Activated T-helper 1 cell treated with anti-CD3 and anti-CD28 coated beads, Interleukin-2, amount 50 U/mL, for 16 hours (primary cell): Measurements from ENCODE around the gene CNTNAP5.

ENCODE experiments used
- DNase-seq, 2 donors: peaks; one replicate each; pipeline ENCODE4 v3.0.0-alpha.2; 2020; ENCODE audit warnings: low read depth in 1 of 2, low spot score in 1 of 2

Gene CNTNAP5

DNA sequence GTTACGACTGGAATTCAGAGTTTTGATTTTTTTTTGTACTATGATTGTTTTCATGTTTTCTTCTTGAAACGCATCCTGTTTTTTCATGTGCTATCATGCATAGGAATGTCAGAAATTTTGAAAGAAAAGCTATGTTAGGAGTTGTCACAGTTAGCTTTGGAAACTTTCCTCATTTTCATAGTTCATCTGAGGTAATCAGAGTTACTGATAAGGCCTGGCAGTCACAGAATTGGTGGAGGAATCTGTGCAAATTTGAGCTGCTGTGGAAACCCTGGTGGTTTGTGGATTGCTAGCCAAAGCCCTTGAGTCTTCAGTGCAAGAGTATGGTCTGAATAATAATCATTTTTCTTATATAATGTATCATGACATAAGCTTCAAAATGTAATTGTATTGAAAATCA lies 401.0 kb downstream of the CNTNAP5 start:
- DNase-seq, result no peak

DNA sequence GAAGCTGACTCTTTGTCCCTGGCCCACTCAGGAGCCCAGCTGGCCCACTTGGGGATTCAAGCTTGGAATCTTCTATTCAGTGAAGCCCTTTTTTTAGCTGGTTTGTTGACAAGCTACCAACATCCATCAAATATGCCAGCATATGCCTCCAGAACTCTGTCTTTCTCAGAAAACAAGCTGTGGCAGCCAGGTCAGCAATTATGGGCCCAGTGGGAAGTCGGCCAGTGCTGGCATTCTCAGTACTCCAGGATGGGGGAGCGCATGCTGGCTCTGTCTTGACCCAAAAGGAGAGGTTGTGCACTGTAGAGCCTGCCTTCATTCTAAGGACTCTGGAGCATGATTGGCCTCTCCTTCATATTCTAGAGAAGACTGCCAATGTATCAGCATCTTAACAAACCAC lies 401.5 kb downstream of the CNTNAP5 start:
- no peak for DNase-seq

- DNase-seq, result no peak
Observed at GRCh38 chr2:124437811-124438210, 412.7 kb downstream of the CNTNAP5 start.

DNA sequence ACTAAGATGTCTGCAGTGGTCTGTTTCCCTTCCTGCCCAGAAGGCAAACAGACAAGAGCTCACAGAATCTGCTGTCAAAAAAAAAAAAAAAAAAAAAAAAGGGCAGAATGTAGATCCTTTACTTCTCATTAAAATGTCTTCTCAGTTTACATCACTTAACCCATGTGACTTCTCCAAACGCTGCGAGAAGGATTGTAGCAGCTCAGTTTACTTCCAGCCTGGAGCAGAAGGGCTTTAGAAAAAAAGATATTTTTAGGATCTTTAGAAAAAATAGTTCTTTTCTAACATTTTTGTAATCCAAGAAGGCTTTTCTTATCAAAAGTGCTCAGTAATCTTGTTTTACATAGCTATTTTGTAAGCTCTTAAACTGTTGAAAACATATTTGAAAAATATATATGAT lies 425.4 kb downstream of the CNTNAP5 start:
- no peak for DNase-seq

GRCh38 chr2:124476291-124476690 lies 451.2 kb downstream of the CNTNAP5 start:
- DNase-seq, result no peak

- no peak for DNase-seq
Observed at GRCh38 chr2:124478761-124479160, 453.7 kb downstream of the CNTNAP5 start.

GRCh38 chr2:124480958-124481357 lies 455.9 kb downstream of the CNTNAP5 start:
- DNase-seq, result no peak

DNA sequence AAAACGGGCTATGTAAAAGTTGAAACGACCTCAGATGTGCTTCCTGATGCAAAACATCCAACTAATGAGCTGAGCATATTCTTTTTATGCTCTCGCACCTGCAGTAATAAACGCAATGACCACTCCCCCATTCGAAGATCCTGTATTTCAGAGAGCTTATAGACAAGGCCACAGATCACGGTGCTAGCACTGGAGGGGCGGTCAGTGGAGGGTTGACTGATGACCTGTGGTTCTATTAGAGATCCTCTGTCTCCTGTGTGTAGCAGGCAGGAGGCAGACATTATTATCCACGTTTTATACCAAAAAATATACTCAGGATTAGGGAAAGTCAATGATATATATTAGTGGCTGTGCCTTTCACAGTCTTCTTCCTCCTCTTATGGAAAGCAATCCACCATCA lies 457.0 kb downstream of the CNTNAP5 start:
- no peak for DNase-seq

DNA sequence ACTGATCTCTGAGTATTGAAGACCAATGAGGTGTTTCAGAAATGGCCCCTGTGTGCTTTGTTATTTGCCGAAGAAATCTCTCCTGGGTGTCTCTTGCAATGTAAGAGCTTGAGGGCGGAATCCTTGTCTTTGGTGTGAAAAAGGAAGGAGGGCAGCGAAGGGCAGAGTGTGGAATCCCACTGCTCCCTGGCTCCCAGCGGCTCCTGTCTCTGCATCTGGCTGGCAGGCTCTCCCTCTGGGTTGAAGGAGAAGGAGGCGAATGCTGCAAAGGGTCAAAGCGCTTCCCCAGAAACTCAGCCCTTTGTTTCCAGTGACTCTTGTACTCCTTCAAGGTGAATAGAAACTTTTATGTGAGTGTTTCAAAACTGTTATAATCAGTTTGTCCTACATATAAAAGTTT lies 457.5 kb downstream of the CNTNAP5 start:
- DNase-seq, result no peak

DNA sequence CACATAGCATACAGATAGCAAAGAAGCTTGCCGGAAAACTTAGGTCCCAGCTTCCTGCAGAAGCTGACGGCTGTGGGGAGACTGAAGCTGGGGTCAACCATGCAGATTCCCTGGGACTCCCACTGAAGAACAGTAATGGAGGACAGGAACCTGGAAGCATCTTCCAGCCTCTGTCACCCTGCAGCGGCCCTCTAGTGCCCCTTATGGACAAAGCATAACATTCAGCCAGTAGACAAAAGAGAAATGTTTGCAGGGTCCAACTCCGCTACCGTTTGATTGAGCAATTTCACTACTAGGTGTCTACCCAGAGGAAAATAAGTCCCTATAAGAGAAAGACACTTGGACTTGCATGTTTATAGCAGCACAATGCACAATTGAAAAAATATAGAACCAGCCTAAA lies 460.6 kb downstream of the CNTNAP5 start:
- no peak for DNase-seq

DNA sequence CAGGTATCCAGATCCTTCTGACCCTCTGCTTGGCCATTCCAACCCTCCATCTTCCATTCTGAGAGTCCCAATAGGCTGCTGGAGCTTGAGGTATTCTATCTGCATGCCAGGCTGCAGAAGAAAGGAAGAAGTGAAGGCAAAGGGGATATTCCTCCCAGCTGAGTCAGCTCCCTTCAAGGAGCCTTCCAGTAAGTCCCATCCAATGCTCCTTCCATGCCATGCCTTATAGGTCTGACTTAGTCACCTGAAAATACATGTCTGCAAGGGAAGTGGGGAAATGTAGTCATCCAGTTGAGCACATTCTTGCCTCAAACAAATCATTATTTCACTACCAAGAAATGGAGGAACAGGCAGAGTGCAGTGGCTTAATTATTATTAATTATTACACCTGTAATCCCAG lies 464.6 kb downstream of the CNTNAP5 start:
- DNase-seq, result no peak

- no peak for DNase-seq
Observed at GRCh38 chr2:124501575-124502152, 476.6 kb downstream of the CNTNAP5 start.

DNA sequence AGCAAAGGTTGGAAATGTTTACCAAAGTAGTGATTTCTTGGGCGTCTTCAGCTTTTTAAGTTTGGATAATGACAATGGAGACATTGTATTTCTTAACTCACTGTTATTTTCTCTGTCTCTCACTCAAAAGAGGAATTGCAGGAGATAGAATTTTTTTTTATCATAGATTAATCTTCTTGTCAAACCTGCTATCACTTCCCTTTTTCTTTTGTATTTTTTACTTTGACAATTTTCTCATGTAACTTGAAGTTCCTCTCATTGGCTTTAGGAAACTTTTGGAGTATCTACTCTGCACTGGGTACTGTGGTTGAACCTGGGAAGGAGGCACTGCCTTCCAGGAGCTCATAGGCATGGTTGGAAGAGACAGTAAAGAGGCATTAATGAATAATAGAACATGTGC lies 489.1 kb downstream of the CNTNAP5 start:
- no peak for DNase-seq

DNA sequence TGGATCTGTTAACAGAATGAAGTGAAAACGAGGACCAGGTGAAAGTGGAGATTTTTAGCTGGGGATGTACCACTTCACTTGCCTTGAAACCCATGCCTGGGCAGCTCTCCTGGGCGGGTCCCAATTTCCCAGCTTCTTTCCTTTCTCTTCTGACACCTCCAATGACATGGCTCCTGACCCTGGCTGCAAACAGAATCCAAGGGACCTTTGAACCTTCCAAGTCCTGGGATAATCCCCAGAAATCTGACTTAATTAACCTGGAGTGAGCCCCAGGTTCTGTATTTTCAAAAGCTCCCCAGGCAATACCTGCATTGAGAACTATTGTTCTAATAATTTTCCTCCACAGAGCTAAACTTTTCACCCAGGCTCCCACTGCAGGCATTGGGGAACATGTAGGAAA lies 495.9 kb downstream of the CNTNAP5 start:
- DNase-seq, result no peak

DNA sequence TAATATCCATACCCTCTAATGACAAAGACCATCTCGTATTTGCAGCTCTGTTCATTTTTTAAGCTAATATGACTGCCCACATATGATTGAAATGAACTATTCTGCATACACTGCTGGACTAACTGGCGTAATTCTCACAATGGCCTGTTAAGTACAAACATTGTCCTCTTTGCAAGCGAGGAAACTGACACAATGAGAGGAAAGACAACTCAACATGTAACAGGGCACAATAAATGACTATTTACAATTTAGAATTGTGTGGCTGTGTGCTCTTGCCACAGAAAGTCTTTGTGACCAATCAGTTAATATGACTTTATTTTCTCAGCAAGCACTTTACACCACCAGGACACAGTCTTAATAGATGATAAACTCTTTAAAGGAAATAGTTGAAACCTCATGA lies 498.0 kb downstream of the CNTNAP5 start:
- no peak for DNase-seq

- DNase-seq, result no peak
Observed at GRCh38 chr2:124524155-124524915, 499.2 kb downstream of the CNTNAP5 start.

DNA sequence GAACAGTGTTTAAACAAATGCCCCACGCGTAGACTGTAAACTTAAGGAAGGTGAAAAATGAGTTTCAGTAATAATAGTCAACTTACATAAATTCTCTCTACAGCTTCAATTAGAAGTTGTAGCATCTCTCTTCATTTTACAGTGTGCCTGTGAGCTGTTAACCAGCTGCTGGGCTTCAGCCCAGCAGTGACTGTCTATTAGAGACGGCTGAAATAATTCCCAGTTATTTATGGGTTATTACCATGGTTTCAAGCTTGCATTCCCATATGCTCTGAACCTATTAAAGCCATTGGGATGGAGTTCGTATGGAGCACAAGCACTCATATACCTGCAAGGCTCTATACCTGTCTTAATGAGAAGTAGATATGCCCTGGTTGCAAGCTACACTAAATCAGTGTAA lies 501.1 kb downstream of the CNTNAP5 start:
- DNase-seq, result no peak

GRCh38 chr2:124530203-124530602 lies 505.1 kb downstream of the CNTNAP5 start:
- no peak for DNase-seq

- no peak for DNase-seq
Observed at GRCh38 chr2:124533226-124533954, 508.3 kb downstream of the CNTNAP5 start.

DNA sequence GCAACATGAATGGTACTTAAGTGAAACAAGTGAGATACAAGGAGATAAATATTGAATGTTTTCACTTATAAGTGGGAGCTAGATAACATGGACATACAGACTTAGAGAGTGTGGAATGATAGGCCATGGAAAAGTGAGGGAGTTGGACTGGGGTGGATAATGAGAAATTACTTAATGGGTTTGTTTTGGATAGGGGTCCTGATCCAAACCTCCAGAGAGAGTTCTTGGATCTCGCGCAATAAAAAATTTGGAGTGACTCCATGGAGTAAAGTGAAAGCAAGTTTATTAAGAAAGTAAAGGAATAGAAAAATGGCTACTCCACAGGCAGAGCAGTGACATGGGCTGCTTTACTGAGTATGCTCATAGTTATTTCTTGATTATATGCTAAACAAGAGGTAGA lies 508.9 kb downstream of the CNTNAP5 start:
- no peak for DNase-seq

DNA sequence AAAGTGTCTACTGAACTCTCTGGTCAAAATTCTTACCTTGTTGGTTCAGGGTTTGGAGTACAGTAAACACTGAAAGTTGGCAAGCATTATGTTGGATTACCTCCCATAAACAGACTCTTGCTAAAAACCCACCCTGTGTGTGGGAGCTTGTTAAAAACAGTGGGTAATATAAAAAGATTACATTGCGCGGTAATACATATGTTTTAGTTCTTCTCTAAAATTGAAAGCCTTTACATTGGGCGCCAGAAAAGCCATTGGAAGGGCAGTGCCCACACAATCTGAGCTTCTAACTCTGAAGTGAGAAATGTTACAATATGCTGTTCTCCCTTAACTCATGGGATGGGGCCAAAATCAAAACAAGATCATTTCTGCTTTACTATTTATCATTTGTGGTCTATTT lies 510.7 kb downstream of the CNTNAP5 start:
- no peak for DNase-seq

DNA sequence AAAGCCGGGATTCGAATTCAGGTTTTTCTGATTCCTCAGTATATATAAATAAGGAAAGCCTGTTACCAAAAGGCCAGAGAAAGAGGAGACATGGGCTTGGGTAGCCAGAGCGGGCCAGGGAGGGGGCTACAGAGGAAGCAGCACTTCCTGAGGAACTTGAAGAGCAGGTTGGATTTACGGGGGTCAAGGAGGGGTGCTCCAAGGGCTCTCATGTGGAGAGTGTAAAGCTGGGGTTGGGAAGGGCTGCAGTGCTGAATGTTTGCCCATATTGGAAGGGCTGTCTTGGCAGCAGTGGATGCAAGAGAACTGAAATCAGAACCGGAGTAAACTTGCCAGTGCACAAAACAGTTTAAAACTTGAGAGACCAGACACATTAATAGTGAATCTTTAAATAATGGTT lies 511.5 kb downstream of the CNTNAP5 start:
- DNase-seq, result no peak
